Umbilical cord (tissue), 2 donors: Measurements from ENCODE around the gene SYNDIG1. TPM values are rescaled to one million over a fixed set of nuclear protein-coding genes. Genes with fewer than 3 reads are reported as not detected.
"Not testable (repeated sequence)": the region's sequence is repeated elsewhere in the genome, so short reads cannot be mapped to it uniquely, and the experiment has no call there.

Source experiments
- DNase-seq: peaks from one replicate; pipeline ENCODE4 v3.0.0-alpha.2; 2015; ENCODE audit warnings: low spot score
- total RNA-seq: library from RNA; depleted of rRNA; stranded (reverse); fragments of >200 nt; gene quantifications from one replicate; pipeline ENCODE4 v1.2.3, GENCODE V29; 2014; ENCODE audit warnings: low replicate concordance; ENCODE audit not compliant: insufficient read depth

Gene SYNDIG1
- total RNA-seq, 1 donor from 2014 or later = 6.3 TPM

DNA sequence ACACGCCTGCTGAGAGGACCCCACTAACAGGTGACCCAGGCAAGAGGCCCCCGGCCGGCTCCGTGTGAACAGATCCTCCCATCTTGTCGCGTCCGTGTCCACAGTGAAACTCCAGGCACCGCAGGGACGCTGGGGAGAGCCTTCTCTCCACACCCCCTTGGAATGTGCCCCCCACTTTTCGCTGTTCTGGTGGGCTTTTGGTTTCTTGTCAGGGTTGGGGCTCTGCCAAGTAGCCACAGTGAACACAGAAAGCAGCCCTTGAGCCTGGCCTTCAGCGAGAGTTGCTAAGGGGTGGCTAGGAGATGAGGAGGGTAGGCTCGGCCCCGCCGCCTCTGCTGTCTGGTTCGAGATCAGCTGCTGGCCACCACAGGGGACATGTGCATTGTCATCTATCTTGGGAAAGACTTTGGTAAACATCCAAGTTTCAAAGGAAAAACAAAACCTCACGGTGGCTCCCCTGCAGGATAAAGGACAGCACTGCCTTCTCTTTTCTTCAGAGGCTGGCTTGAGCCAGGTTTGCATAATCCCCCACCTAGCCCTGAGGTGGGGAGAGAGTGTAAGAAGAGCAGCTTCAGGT is 22.7 kb downstream of the SYNDIG1 start:
- no peak for DNase-seq

- no peak for DNase-seq
Measured at GRCh38 chr20:24492698-24493097, 23.3 kb downstream of the SYNDIG1 start.

DNA sequence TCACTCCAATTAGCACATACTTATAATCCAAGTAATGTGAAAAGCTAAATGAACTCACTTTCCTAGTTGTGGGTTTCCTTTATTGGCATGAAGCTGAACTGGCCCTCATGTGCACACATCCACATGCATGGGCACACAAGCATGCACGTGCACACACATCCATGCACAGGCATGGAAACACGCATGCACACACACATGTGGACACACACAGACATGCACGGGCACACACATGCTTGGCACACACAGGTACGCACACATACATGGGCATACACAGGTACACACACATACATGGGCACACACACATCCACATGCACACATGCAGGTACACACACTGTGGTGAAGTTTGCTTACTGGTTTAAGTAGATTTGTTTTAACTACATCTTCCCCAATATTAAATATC is 23.8 kb downstream of the SYNDIG1 start:
- no peak for DNase-seq

DNA sequence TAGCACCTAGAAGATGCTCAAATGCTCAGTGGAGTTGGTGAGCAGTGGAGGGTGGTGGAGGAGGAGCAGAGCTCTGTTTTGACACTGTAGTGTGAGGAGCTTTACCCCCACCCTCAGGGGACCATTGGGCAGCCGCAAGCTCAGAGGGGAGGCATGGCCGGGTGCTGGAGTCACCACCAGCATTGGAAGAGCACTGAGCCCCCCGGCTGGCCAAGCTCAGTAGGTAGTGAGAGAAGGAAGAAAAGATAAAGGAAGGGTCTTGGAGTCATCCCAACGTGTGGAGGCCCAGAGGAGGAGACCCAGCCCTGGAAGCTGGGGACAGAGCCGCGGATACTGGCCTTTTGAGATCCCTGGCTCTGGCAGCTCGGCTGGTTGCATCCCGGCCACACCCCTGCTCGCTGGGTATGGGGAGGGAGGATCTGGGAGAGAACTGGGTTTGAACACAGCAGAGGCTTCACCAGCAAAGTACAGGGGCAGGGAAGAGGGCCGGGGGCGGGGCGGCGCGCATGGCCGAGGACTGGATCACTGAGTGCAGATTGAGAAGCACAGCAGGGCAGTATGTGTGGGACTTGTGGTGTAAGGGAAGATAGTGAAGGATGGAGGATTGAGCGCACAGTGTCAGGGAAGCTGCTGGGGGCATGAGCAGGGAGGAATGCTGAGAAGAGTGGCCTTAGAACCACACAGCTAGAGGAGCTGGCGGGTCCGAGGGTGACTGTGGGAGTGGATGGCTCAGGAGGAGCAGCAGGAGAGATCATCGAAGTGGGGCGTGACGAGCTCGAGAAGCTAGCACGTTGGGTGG is 24.4 kb downstream of the SYNDIG1 start:
- DNase-seq = no peak

- DNase-seq = no peak
Measured at GRCh38 chr20:24494460-24494920, 25.1 kb downstream of the SYNDIG1 start.

GRCh38 chr20:24495266-24495665 is 25.8 kb downstream of the SYNDIG1 start:
- DNase-seq = no peak

- peak; percentile 68 for DNase-seq
Measured at GRCh38 chr20:24497851-24498250, 28.4 kb downstream of the SYNDIG1 start.

DNA sequence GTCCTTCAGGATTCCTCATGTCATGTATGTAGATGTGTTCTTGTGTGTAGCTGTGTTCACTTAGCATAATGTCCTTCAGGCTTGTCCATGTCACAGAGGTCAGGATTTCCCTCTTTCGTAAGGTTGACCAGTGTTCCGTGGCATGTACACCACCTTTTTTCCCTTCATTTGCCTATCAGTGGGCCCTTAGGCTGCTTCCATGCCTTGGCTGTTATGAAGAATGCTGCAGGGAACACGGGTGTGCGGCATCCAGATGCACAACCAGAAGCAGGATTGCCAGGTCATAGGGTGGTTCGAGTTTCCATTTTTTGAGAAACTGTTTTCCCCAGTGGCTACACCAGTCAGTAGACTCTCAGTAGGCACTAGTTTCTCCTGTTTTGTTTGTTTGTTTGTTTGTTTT is 29.2 kb downstream of the SYNDIG1 start:
- DNase-seq = no peak

DNA sequence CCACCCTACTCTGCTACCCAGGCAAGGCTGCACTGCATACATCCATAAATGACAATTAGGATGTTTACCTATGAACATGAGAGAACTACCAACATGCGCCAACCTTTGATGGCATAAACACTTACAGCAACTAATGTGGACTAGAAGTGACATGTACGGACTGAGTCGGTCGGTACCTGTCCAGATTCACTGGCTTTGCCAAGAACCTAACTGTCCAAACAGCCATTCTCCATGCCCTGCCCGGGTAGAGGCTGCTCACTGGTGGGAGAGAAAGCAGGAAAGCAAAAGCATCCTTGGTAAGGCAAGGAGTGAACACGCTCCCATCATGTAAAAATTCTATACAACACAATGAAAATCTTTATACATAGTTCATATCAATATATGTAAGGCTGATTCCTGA is 30.0 kb downstream of the SYNDIG1 start:
- no peak for DNase-seq

DNA sequence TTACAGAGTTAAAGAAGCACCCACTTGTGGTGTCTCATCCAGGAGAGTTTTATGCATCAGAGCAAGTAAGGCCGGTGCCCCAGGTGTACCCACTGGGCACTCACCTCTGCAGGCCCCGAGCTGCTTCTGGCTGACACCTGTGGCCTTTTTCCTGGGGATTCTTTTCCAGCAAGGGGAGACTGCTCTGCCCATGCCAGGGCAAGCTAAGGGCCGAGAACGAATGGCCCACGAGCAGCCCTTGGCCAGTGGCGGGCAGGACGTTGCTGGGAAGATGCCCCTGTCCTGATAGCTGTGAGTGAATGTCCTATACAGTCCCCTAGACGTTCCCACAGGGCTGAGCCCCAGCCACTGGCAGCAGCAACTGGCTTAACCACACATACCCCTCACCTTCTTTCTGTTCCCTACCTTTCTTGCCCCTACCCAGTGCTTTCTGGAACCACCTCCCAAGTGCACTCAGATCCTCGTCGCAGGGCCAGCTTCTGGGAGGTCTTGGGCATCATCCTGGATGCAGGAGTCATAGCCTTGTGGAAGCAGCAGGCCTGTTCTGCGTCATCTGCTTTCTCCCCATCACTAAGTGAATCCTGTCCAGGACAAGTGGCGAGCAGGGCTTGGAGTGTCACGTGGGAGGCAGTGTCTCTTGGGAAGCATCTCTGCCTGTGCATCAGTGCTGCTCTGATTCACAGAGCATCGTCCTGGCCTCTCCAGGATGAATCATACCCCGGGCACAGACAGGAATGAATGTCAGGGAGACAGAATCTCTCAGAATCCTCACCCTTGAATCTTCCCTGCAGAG is 32.5 kb downstream of the SYNDIG1 start:
- peak; percentile 93 for DNase-seq

DNA sequence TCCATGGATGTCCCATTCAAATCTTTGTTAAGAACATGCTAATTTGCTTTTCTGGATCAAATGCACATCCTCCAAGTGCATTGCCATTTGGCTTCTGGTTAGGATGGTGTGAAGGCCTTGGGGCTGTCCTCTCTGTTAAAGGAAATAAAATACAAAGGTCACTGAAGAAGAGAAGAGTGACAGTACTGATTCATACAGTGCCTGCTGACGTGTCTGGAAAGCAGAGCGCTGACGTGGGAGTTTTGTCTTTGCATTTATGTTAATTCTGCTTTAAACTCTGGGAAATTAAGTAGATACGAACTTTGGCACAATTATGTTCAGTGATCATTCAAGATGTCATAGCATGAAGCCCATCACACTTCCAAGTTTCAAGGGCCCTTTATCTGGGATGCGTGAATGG is 33.2 kb downstream of the SYNDIG1 start:
- DNase-seq = peak; percentile 45

- peak; percentile 94 for DNase-seq
Measured at GRCh38 chr20:24503352-24503931, 34.0 kb downstream of the SYNDIG1 start.

DNA sequence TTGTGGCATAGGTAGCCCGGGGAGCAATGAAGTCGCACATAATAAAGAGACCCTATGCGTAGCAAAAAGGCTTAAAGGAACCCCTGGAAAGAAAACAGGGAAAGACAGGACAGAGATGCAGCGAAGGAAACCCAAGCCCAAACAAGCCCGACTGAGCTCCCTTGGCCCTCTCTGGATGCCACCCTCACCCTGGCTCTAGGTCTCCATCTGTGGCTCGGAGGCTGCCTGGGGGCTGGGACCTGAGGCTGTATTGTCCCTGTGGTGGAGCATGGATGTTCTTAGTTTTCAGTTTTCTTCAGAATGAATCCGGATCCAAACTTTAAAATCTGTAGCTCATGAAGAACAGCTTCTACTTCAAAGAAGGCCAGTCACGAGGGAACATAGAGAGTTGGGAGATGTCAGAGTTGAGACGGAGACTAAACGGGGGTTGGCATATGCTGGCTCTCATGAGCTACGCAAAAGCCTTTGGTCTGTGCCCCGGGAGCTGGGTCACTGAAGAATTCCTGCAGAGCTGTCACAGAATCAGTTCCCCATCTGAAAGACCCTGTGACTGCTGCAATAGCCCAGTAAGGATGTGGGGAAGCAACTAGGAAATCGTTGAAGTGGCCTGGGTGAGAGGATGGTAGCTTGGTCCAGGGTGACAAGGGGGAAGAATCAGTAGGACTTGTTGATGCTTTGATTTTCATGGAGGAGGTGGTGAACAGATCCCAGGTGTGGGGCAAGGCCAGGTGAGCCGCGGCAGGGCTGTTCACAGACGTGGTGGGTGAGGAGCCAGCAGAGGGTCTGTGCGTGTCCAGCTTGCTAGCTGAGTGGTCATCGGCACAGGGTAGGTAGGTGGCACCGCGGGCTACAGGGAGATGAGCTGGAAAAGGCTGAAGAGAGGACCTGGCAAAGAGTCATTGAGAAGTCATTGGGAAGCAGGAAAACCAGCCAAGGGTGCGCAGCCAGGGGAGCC is 35.2 kb downstream of the SYNDIG1 start:
- DNase-seq = no peak

GRCh38 chr20:24506146-24506545 is 36.7 kb downstream of the SYNDIG1 start:
- DNase-seq = no peak

- no peak for DNase-seq
Measured at GRCh38 chr20:24506696-24507095, 37.3 kb downstream of the SYNDIG1 start.

DNA sequence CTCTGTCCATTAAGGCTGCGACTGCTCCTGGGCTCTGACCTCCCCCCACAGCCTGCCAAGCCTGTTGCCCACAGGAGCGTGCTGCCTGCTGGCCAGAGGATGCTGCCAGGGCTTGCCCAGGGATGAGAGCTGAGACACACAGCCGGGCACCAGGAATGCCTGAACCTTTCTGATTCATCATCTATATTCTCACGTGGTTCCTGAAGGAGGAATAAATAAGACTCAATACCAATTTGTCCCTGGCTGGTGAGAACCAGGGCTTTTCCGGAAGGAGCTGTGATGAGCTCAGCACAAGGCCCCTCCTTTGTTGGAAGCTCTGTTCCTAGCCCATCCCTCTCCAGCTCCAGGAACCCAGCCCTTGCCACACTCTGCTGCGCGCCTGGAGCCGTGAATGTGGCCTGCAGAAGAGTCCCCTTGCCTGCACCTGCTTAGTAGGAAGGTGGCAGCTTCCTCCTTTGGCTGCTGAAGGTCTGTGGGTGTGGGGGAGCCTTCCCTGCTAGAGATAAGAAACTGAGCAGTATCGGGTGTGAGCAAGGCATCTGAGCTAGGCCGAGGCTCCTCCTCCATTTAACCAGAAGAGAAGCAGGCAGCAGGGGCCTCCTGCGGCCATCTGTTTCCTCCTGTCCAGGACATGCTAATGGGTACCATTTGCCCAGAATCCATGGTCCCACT is 37.9 kb downstream of the SYNDIG1 start:
- no peak for DNase-seq

DNA sequence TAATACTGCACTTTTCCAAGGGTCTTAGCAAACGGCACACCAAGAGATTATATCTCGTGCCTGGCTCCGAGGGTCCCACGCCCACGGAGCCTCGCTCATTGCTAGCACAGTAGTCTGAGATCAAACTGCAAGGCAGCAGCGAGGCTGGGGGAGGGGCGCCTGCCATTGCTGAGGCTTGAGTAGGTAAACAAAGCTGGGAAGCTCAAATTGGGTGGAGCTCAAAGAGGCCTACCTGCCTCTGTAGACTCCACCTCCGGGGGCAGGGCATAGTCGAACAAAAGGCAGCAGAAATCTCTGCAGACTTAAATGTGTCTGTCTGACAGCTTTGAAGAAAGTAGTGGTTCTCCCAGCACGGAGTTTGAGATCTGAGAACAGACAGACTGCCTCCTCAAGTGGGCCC is 43.0 kb downstream of the SYNDIG1 start:
- DNase-seq = not testable (repeated sequence)

DNA sequence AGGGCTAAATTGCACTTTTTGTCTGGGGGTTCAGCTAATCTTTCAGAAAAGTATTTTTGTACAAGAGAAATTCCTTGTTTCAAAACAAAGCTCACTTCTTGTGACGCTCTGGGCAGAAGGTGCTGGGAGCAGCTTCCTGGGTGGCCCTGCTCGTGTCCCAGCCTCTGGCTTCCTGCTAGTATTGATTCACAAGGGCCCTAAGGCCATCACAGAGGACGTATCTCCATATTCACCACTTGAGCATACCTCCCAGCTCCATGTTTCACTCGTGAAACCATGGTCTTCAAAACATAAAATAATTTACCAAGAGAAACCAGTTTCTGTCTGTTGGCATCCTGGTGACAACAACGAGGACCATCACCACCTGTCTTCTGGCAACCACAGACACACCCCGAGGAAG is 49.1 kb downstream of the SYNDIG1 start:
- DNase-seq = no peak

GRCh38 chr20:24519476-24519875 is 50.0 kb downstream of the SYNDIG1 start:
- no peak for DNase-seq

GRCh38 chr20:24521032-24521431 is 51.6 kb downstream of the SYNDIG1 start:
- no peak for DNase-seq
